GM12874 (cell line): ENCODE results near the gene DUSP3.

Experiments used
- CTCF ChIP-seq: IDR thresholded peaks from 2 replicates; pipeline ENCODE4 v1.5.1; 2011; ENCODE audit warnings: low read depth, mild to moderate bottlenecking, control low read depth, low read length, moderate library complexity; ENCODE audit not compliant: insufficient read depth

DUSP3 gene

GRCh38 chr17:43771463-43771862 is 7.3 kb downstream of the DUSP3 start:
- TF ChIP-seq CTCF: no peak

GRCh38 chr17:43770957-43771356 is 7.8 kb downstream of the DUSP3 start:
- TF ChIP-seq CTCF: no peak

- no peak for TF ChIP-seq CTCF
Observed at GRCh38 chr17:43769859-43770258, 8.9 kb downstream of the DUSP3 start.

GRCh38 chr17:43769426-43769825 is 9.4 kb downstream of the DUSP3 start:
- TF ChIP-seq CTCF: no peak

- TF ChIP-seq CTCF: no peak
Observed at GRCh38 chr17:43768943-43769342, 9.8 kb downstream of the DUSP3 start.

- no peak for TF ChIP-seq CTCF
Observed at GRCh38 chr17:43768382-43768781, 10.4 kb downstream of the DUSP3 start.

GRCh38 chr17:43767713-43768059 is 11.1 kb downstream of the DUSP3 start:
- TF ChIP-seq CTCF: no peak
